Gastrocnemius medialis (tissue), 4 donors: Measurements from ENCODE around the gene IQCK. TPM values are rescaled to one million over a fixed set of nuclear protein-coding genes. Genes with fewer than 3 reads are reported as not detected.

ENCODE experiments used
- ATAC-seq, 2 donors: fragments of 150-250 bp; one replicate each; pipeline ENCODE4 v1.9.1; 2016
- DNase-seq, 2 donors: peaks; one replicate each; pipeline ENCODE4 v3.0.0-alpha.2; 2019
- H3K27ac ChIP-seq, 4 donors: fragments of 200-600 bp; sonication (generic); 1 replicate in 1 of 4; 2 replicates in 3 of 4; pipeline ENCODE4 v1.5.1; 2016 to 2018; ENCODE audit warnings: mild to moderate bottlenecking in 2 of 4, moderate library complexity in 1 of 4
- H3K27me3 ChIP-seq, 3 donors: fragments of 200-600 bp; sonication (generic) in 2 of 3; 1 replicate in 1 of 3; 2 replicates in 2 of 3; pipeline versions ENCODE4 v1.5.1 to v1.6.0; 2016 to 2019; ENCODE audit warnings: mild to moderate bottlenecking in 1 of 3, moderate library complexity in 1 of 3
- H3K36me3 ChIP-seq, 2 donors: fragments of 200-600 bp; sonication (generic) in 1 of 2; one replicate each; pipeline ENCODE4 v1.5.1; 2017 to 2018
- H3K4me1 ChIP-seq, 2 donors: fragments of 200-600 bp; sonication (generic) in 1 of 2; one replicate each; pipeline ENCODE4 v1.5.1; 2016 to 2017; ENCODE audit warnings: mild to moderate bottlenecking in 2 of 2
- H3K4me3 ChIP-seq, 4 donors: fragments of 200-600 bp; sonication (generic) in 3 of 4; 1 replicate in 1 of 4; 2 replicates in 3 of 4; pipeline ENCODE4 v1.5.1; 2016 to 2019; ENCODE audit warnings: mild to moderate bottlenecking in 2 of 4
- H3K9me3 ChIP-seq, 3 donors: fragments of 200-600 bp; sonication (generic) in 2 of 3; 1 replicate in 1 of 3; 2 replicates in 2 of 3; pipeline ENCODE4 v1.5.1; 2016 to 2019
- CTCF ChIP-seq, 5 experiments: fragments of 450-650 bp in 3 of 5; fragments of 200-600 bp in 2 of 5; sonication (generic) in 2 of 5; IDR thresholded peaks in 4 of 5; conservative IDR thresholded peaks in 1 of 5; 1 replicate in 4 of 5; 2 replicates in 1 of 5; pipeline ENCODE4 v1.5.1; 2016 to 2019; ENCODE audit warnings: antibody characterized with exemption in 5 of 5, mild to moderate bottlenecking in 3 of 5, moderate library complexity in 3 of 5
- POLR2A ChIP-seq, 2 donors: fragments of 450-650 bp; IDR thresholded peaks; one replicate each; pipeline ENCODE4 v1.6.1; 2017; ENCODE audit warnings: antibody characterized with exemption in 2 of 2, mild to moderate bottlenecking in 2 of 2, moderate library complexity in 2 of 2
- in situ Hi-C, 4 donors: fragments of 200-750 bp; cut with MboI; loops; one replicate each; pipeline versions ENCODE4 v1.15.0 to v1.8.0; 2017; ENCODE audit warnings: low sequenced_read_pairs in 4 of 4
- intact Hi-C: fragments of 100-400 bp; cut with DNase I; formaldehyde crosslinking; loops from one replicate; pipeline ENCODE4 v1.15.1; 2023; ENCODE audit warnings: low total_unique reads
- total RNA-seq, 4 donors: library from RNA; depleted of rRNA; stranded (reverse); fragments of >200 nt; gene quantifications; one replicate each; pipeline versions ENCODE4 v1.1.0 to v1.2.3, GENCODE V29; 2016

IQCK gene
- total RNA-seq, 4 donors from 2014 or later = 8.3 to 17.3 (median 9.4) TPM

GRCh38 chr16:19781226-19781625, 63.2 kb downstream of the IQCK start:
- intact Hi-C loops (no loop called here), in situ Hi-C loops (no loop called here)
- TF ChIP-seq CTCF (IDR thresholded peaks at IDR 0.05 in 4 of 5, conservative IDR thresholded peaks at IDR 0.05 in 1 of 5) (no peak), POLR2A (IDR thresholded peaks at IDR 0.05) (no peak)
- Histone ChIP-seq H3K27ac (no peak overlapping the region), H3K9me3 (no peaks in the 10 kb centered on the region), H3K4me3 (no peak overlapping the region), H3K4me1 (peaks cover 0 to 13% of the 10 kb centered on the region in 2 donors), H3K27me3 (no peaks in the 10 kb centered on the region), H3K36me3 (no peaks in the 10 kb centered on the region)
- no peak for DNase-seq
- ATAC-seq = no peak

GRCh38 chr16:19783363-19784182, 65.5 kb downstream of the IQCK start:
- Histone ChIP-seq H3K9me3 (no peaks in the 10 kb centered on the region), H3K36me3 (no peaks in the 10 kb centered on the region), H3K27me3 (no peaks in the 10 kb centered on the region), H3K4me3 (no peak overlapping the region), H3K27ac (peak overlapping the region in 1 of 4 donors; percentile 33), H3K4me1 (peaks cover 0 to 13% of the 10 kb centered on the region in 2 donors)
- intact Hi-C loops = no loop called here
- ATAC-seq = peak in 1 of 2 donors; percentile 23
- no peak for DNase-seq
- in situ Hi-C loops = no loop called here
- TF ChIP-seq CTCF (IDR thresholded peaks at IDR 0.05 in 4 of 5, conservative IDR thresholded peaks at IDR 0.05 in 1 of 5) (no peak), POLR2A (IDR thresholded peaks at IDR 0.05) (no peak)

- H3K36me3 ChIP-seq = no peaks in the 10 kb centered on the region
- no peaks in the 10 kb centered on the region for H3K27me3 ChIP-seq
- intact Hi-C loops (no loop called here), in situ Hi-C loops (no loop called here)
- no peak overlapping the region for H3K27ac ChIP-seq
- no peak for TF ChIP-seq POLR2A (IDR thresholded peaks at IDR 0.05)
- TF ChIP-seq CTCF (IDR thresholded peaks at IDR 0.05 in 4 of 5, conservative IDR thresholded peaks at IDR 0.05 in 1 of 5) = no peak
- H3K9me3 ChIP-seq = no peaks in the 10 kb centered on the region
- ATAC-seq = no peak
- no peak overlapping the region for H3K4me3 ChIP-seq
- no peak for DNase-seq
- peaks cover 0 to 13% of the 10 kb centered on the region in 2 donors for H3K4me1 ChIP-seq
These were observed 66.2 kb downstream of the IQCK start for GRCh38 chr16:19784183-19784736.

- intact Hi-C loops = no loop called here
- Histone ChIP-seq H3K36me3 (no peaks in the 10 kb centered on the region), H3K4me1 (peaks cover 0 to 13% of the 10 kb centered on the region in 2 donors), H3K4me3 (no peak overlapping the region), H3K9me3 (no peaks in the 10 kb centered on the region), H3K27ac (no peak overlapping the region), H3K27me3 (no peaks in the 10 kb centered on the region)
- ATAC-seq (no peak), DNase-seq (no peak)
- in situ Hi-C loops = no loop called here
- TF ChIP-seq POLR2A (IDR thresholded peaks at IDR 0.05) (no peak), CTCF (IDR thresholded peaks at IDR 0.05 in 4 of 5, conservative IDR thresholded peaks at IDR 0.05 in 1 of 5) (no peak)
These were observed 67.0 kb downstream of the IQCK start for GRCh38 chr16:19785081-19785480.
